Skeletal muscle satellite cell (primary cell): ENCODE measurements around the gene CCDC12. TPM values are rescaled to one million over a fixed set of nuclear protein-coding genes. Genes with fewer than 3 reads are reported as not detected.

Experiments
- H3K27me3 ChIP-seq: 2 replicates; pipeline ENCODE4 v1.7.0; 2013; ENCODE audit warnings: low read length; ENCODE audit not compliant: control insufficient read depth, insufficient read depth
- H3K36me3 ChIP-seq: 2 replicates; pipeline ENCODE4 v1.7.0; 2013; ENCODE audit warnings: mild to moderate bottlenecking, control low read depth, low read length; ENCODE audit not compliant: insufficient read depth
- H3K4me1 ChIP-seq: 2 replicates; pipeline ENCODE4 v1.7.0; 2013; ENCODE audit warnings: low read length; ENCODE audit not compliant: control insufficient read depth, insufficient read depth
- H3K4me2 ChIP-seq: 2 replicates; pipeline ENCODE4 v1.7.0; 2013; ENCODE audit warnings: mild to moderate bottlenecking, low read length
- H3K4me3 ChIP-seq: 2 replicates; pipeline ENCODE4 v1.7.0; 2013; ENCODE audit warnings: low read length
- H3K9ac ChIP-seq: 2 replicates; pipeline ENCODE4 v1.7.0; 2013; ENCODE audit warnings: mild to moderate bottlenecking, low read depth, low read length, moderate library complexity
- H3K9me3 ChIP-seq: replicated peaks from 2 replicates; pipeline ENCODE4 v1.7.0; 2013; ENCODE audit warnings: mild to moderate bottlenecking, control low read depth, low read length
- total RNA-seq: library from RNA; depleted of rRNA; stranded (reverse); fragments of >200 nt; gene quantifications from 2 replicates; pipeline ENCODE4 v1.2.3, GENCODE V29; 2012; rRNA removed

CCDC12 gene
- 19.2 and 27.4 TPM in 2 replicates for total RNA-seq

GRCh38 chr3:46976326-46977190, at the start of gene CCDC12:
CCDC12 (minus strand) TSS chr3:46976745; CDS start chr3:46976732, 13 bp downstream.
- Histone ChIP-seq H3K36me3 (peaks cover 3% of the 10 kb centered on the region), H3K4me1 (peaks cover 20% of the 10 kb centered on the region), H3K4me3 (peak within 1 kb of the TSS; percentile 88), H3K4me2 (peak within 1 kb of the TSS; percentile 77), H3K9me3 (no peaks in the 10 kb centered on the region), H3K9ac (peak within 1 kb of the TSS; percentile 96), H3K27me3 (no peaks in the 10 kb centered on the region)

GRCh38 chr3:47024932-47025331, 48.4 kb upstream of the CCDC12 start:
- Histone ChIP-seq H3K4me1 (no peaks in the 10 kb centered on the region), H3K27me3 (no peaks in the 10 kb centered on the region), H3K36me3 (peaks cover 3% of the 10 kb centered on the region), H3K4me3 (no peak overlapping the region), H3K4me2 (no peak overlapping the region), H3K9me3 (no peaks in the 10 kb centered on the region), H3K9ac (no peak overlapping the region)

GRCh38 chr3:47022641-47023071, 46.1 kb upstream of the CCDC12 start:
- no peak overlapping the region for H3K4me3 ChIP-seq
- H3K36me3 ChIP-seq = peaks cover 23% of the 10 kb centered on the region
- H3K9me3 ChIP-seq = no peaks in the 10 kb centered on the region
- H3K4me1 ChIP-seq = peaks cover 4% of the 10 kb centered on the region
- no peaks in the 10 kb centered on the region for H3K27me3 ChIP-seq
- H3K9ac ChIP-seq = no peak overlapping the region
- H3K4me2 ChIP-seq = no peak overlapping the region

GRCh38 chr3:47020311-47020710, 43.8 kb upstream of the CCDC12 start:
- no peak overlapping the region for H3K4me2 ChIP-seq
- no peaks in the 10 kb centered on the region for H3K27me3 ChIP-seq
- peaks cover 22% of the 10 kb centered on the region for H3K4me1 ChIP-seq
- peaks cover 30% of the 10 kb centered on the region for H3K36me3 ChIP-seq
- H3K9ac ChIP-seq = no peak overlapping the region
- no peak overlapping the region for H3K4me3 ChIP-seq
- no peaks in the 10 kb centered on the region for H3K9me3 ChIP-seq

- no peaks in the 10 kb centered on the region for H3K9me3 ChIP-seq
- H3K9ac ChIP-seq = no peak overlapping the region
- peaks cover 30% of the 10 kb centered on the region for H3K36me3 ChIP-seq
- H3K4me3 ChIP-seq = no peak overlapping the region
- no peaks in the 10 kb centered on the region for H3K27me3 ChIP-seq
- peaks cover 22% of the 10 kb centered on the region for H3K4me1 ChIP-seq
- no peak overlapping the region for H3K4me2 ChIP-seq
Observed at GRCh38 chr3:47019201-47019600, 42.7 kb upstream of the CCDC12 start.

GRCh38 chr3:47018269-47018611, 41.7 kb upstream of the CCDC12 start:
- Histone ChIP-seq H3K9ac (no peak overlapping the region), H3K4me3 (no peak overlapping the region), H3K4me2 (no peak overlapping the region), H3K9me3 (no peaks in the 10 kb centered on the region), H3K27me3 (no peaks in the 10 kb centered on the region), H3K4me1 (peaks cover 22% of the 10 kb centered on the region), H3K36me3 (peaks cover 33% of the 10 kb centered on the region)

- H3K36me3 ChIP-seq = peaks cover 33% of the 10 kb centered on the region
- no peaks in the 10 kb centered on the region for H3K27me3 ChIP-seq
- H3K4me2 ChIP-seq = peak overlapping the region; percentile 54
- H3K9me3 ChIP-seq = no peaks in the 10 kb centered on the region
- peaks cover 22% of the 10 kb centered on the region for H3K4me1 ChIP-seq
- H3K9ac ChIP-seq = no peak overlapping the region
- H3K4me3 ChIP-seq = no peak overlapping the region
Observed at GRCh38 chr3:47017504-47018268, 41.1 kb upstream of the CCDC12 start.

GRCh38 chr3:47016934-47017435, 40.4 kb upstream of the CCDC12 start:
- peaks cover 33% of the 10 kb centered on the region for H3K36me3 ChIP-seq

GRCh38 chr3:47016086-47016933, 39.8 kb upstream of the CCDC12 start:
- Histone ChIP-seq H3K9ac (no peak overlapping the region), H3K4me2 (peak overlapping the region; percentile 54), H3K4me1 (peaks cover 22% of the 10 kb centered on the region), H3K27me3 (no peaks in the 10 kb centered on the region), H3K36me3 (peaks cover 33% of the 10 kb centered on the region), H3K4me3 (no peak overlapping the region), H3K9me3 (no peaks in the 10 kb centered on the region)

More at GRCh38 chr3:47016934-47017435, 40.4 kb upstream of the CCDC12 start:
- no peak overlapping the region for H3K4me3 ChIP-seq
- peaks cover 22% of the 10 kb centered on the region for H3K4me1 ChIP-seq
- peak overlapping the region; percentile 54 for H3K4me2 ChIP-seq
- no peaks in the 10 kb centered on the region for H3K27me3 ChIP-seq
- H3K9ac ChIP-seq = no peak overlapping the region
- no peaks in the 10 kb centered on the region for H3K9me3 ChIP-seq

- Histone ChIP-seq H3K27me3 (no peaks in the 10 kb centered on the region), H3K9ac (no peak overlapping the region), H3K4me1 (peaks cover 25% of the 10 kb centered on the region), H3K4me2 (no peak overlapping the region), H3K4me3 (no peak overlapping the region), H3K9me3 (no peaks in the 10 kb centered on the region), H3K36me3 (peaks cover 31% of the 10 kb centered on the region)
Observed at GRCh38 chr3:47015151-47015550, 38.6 kb upstream of the CCDC12 start.

- no peaks in the 10 kb centered on the region for H3K9me3 ChIP-seq
- H3K36me3 ChIP-seq = peaks cover 21% of the 10 kb centered on the region
- H3K9ac ChIP-seq = no peak overlapping the region
- H3K4me3 ChIP-seq = no peak overlapping the region
- peaks cover 33% of the 10 kb centered on the region for H3K4me1 ChIP-seq
- H3K4me2 ChIP-seq = no peak overlapping the region
- no peaks in the 10 kb centered on the region for H3K27me3 ChIP-seq
Observed at GRCh38 chr3:47014036-47014435, 37.5 kb upstream of the CCDC12 start.
